Measurements from ENCODE around the gene CGGBP1.

DNA sequence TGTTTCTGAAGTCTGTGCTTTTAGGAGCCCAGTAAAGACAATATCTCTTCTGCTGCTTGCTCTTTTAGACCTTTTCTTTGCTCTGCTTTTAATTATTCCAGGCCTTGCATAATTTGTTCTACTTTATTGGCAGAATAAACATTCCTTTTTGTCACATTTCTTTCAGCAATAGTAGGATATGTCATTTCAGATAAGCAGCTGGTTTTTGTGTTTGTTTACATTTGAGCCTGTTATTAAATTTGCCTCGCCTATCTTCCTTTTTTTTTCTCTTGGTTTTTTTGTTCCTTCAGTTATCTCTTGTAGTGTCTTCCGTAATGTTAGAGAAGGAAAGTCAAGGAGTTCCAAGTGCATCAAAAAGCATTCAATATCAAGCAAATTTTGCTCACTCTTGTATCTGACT is 16.7 kb upstream of the CGGBP1 start:
- TF ChIP-seq POLR2A (IDR thresholded peaks at IDR 0.05; ENCODE audit: low read length) (no peak), GATA1 (IDR thresholded peaks at IDR 0.05; ENCODE audit: low read depth, low read length) (no peak)

Data from erythroblast (primary cell).